Measurements from ENCODE around the gene ALX3. TPM values are rescaled to one million over a fixed set of nuclear protein-coding genes. Genes with fewer than 3 reads are reported as not detected.

ALX3 gene
- total and polyA plus RNA-seq, 2 of the 4 experiments (the other 2 are of a cell fraction), result not detected

Other genes with a start within 250 kb of the ALX3 start
- 9.4 and 14.3 TPM in 2 replicates for gene CSF1, start 159.8 kb downstream of the ALX3 start, total RNA-seq (2012; rRNA removed)
- 22.0 and 25.6 TPM in 2 replicates for gene CSF1, start 159.8 kb downstream of the ALX3 start, polyA plus RNA-seq (2012; rRNA removed)
- gene AHCYL1, start 85.9 kb downstream of the ALX3 start, total RNA-seq (2012; rRNA removed), result 73.9 and 76.0 TPM in 2 replicates
- gene AHCYL1, start 85.9 kb downstream of the ALX3 start, polyA plus RNA-seq (2012; rRNA removed), result 63.9 and 75.1 TPM in 2 replicates
- 31.4 and 33.5 TPM in 2 replicates for gene STRIP1, start 36.0 kb downstream of the ALX3 start, total RNA-seq (2012; rRNA removed)
- 28.6 and 30.4 TPM in 2 replicates for gene STRIP1, start 36.0 kb downstream of the ALX3 start, polyA plus RNA-seq (2012; rRNA removed)
- not detected in 2 replicates for gene UBL4B, start 41.8 kb upstream of the ALX3 start, total RNA-seq (2012; rRNA removed)
- not detected in 2 replicates for gene UBL4B, start 41.8 kb upstream of the ALX3 start, polyA plus RNA-seq (2012; rRNA removed)
- gene SLC6A17, start 79.8 kb upstream of the ALX3 start, total RNA-seq (2012; rRNA removed), result 0.54 and 0.83 TPM in 2 replicates
- 0.82 and 1.8 TPM in 2 replicates for gene SLC6A17, start 79.8 kb upstream of the ALX3 start, polyA plus RNA-seq (2012; rRNA removed)
- 0.18 and 0.28 TPM in 2 replicates for gene KCNC4, start 139.6 kb upstream of the ALX3 start, total RNA-seq (2012; rRNA removed)
- 1.9 and 2.3 TPM in 2 replicates for gene KCNC4, start 139.6 kb upstream of the ALX3 start, polyA plus RNA-seq (2012; rRNA removed)